ENCODE measurements around the gene RHOT2. TPM values are rescaled to one million over a fixed set of nuclear protein-coding genes. Genes with fewer than 3 reads are reported as not detected.

The RHOT2 gene
- polyA plus RNA-seq, 3 donors from 2014 or later, result 36.8 to 53.3 (median 43.0) TPM

DNA sequence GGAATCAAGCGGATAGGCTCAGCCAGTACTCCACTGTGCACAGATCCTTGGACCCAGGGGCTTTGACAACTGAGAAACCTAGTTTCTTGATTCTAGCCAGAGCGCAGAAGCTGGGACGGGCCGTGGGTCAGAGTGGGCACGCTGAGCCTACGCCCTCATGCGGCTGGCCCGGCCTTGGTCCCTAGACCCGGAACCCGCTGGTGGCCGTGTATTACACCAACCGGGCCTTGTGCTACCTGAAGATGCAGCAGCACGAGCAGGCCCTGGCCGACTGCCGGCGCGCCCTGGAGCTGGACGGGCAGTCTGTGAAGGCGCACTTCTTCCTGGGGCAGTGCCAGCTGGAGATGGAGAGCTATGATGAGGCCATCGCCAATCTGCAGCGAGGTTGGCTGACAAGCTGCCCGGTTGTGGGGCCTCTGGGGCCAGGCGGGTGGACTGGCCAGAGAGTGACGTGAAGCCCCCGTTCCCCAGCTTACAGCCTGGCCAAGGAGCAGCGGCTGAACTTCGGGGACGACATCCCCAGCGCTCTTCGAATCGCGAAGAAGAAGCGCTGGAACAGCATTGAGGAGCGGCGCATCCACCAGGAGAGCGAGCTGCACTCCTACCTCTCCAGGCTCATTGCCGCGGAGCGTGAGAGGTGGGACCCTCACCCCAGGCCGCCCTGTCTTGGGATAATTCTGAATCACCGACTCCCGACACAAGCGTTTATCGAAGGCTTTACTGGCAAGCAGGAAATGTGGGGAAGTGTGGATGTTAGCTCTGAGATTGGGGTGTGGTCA is 13.2 kb downstream of the RHOT2 start:
- H3K4me1 Mint-ChIP-seq, result peaks cover 11 to 26% of the 10 kb centered on the region in 2 donors
- peak overlapping the region in 4 of 6 donors; percentile 28 to 72 (median 46) for H3K27ac Mint-ChIP-seq
- no peaks in the 10 kb centered on the region for H3K9me3 Mint-ChIP-seq
- H3K4me3 Mint-ChIP-seq, result peak overlapping the region; percentile 59 to 73 (median 69)
- peaks cover 4 to 8% (median 7%) of the 10 kb centered on the region in 3 donors for H3K27me3 Mint-ChIP-seq (ENCODE audit: low read depth in 3 of 3)
- DNase-seq, result no peak
- H3K36me3 Mint-ChIP-seq, result peaks cover 0 to 2% (median 0%) of the 10 kb centered on the region in 3 donors

DNA sequence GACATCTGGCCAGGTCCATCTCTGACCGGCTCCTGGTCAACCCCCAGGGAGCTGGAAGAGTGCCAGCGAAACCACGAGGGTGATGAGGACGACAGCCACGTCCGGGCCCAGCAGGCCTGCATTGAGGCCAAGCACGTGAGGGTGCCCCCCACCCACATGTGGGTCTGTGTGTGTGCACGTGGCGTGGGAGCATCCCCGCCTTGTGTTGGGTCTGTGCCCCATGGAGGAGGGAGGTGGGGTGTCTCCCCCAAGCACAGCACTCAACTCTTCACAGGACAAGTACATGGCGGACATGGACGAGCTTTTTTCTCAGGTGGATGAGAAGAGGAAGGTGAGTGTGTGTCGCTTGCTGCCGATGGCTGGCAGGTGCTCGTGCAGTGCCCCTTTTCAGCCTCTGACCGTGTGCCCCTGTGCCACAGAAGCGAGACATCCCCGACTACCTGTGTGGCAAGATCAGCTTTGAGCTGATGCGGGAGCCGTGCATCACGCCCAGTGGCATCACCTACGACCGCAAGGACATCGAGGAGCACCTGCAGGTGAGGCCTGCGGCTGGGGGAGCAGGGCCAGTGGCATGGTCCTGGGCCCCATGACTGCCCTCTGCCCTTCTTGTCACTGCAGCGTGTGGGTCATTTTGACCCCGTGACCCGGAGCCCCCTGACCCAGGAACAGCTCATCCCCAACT is 14.0 kb downstream of the RHOT2 start:
- H3K27me3 Mint-ChIP-seq (ENCODE audit: low read depth in 3 of 3), result peaks cover 4 to 10% (median 6%) of the 10 kb centered on the region in 3 donors
- no peak for DNase-seq
- H3K4me3 Mint-ChIP-seq, result peak overlapping the region; percentile 56 to 73 (median 69)
- H3K4me1 Mint-ChIP-seq, result peaks cover 11 to 26% of the 10 kb centered on the region in 2 donors
- H3K27ac Mint-ChIP-seq, result peak overlapping the region in 3 of 6 donors; percentile 36 to 64 (median 57)
- H3K9me3 Mint-ChIP-seq, result no peaks in the 10 kb centered on the region
- peaks cover 0 to 2% (median 0%) of the 10 kb centered on the region in 3 donors for H3K36me3 Mint-ChIP-seq

DNA sequence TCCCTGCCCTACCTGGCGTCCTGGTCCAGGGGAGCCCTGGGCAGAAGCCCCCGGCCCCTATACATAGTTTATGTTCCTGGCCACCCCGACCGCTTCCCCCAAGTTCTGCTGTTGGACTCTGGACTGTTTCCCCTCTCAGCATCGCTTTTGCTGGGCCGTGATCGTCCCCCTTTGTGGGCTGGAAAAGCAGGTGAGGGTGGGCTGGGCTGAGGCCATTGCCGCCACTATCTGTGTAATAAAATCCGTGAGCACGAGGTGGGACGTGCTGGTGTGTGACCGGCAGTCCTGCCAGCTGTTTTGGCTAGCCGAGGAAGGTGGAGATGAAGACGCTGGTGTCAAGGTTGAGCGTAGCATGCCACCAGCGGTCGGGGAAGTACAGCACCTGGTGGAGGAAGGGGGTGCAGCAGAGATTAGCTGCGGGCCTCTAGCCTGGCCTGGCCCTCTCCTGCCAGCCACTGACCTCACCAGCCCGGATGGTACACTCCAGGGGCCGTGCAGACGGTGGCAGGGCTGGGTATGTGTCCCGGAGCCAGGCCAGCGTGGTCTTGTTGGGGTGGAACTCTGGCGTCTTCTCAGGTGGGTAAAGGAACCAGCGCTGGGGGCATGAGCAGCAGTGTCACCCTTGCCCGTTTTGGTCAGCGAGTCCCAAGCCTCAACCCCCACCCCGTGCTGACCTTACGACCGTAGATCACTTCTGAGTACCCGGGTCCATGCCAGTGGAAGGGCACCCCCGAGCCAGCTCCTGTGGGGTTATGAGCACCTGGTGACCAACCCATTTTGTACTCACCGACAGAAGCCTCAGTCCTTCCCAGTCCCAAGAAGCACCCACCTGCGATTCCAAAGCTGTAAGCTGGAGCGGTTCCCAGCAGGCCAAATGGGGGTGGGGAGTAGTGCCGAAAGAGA is 14.8 kb downstream of the RHOT2 start:
- Mint-ChIP-seq H3K4me3 (peak overlapping the region; percentile 56 to 73 (median 65)), H3K27ac (peak overlapping the region in 5 of 6 donors; percentile 22 to 75 (median 64)), H3K36me3 (peaks cover 0 to 2% (median 0%) of the 10 kb centered on the region in 3 donors), H3K4me1 (peaks cover 11 to 29% of the 10 kb centered on the region in 2 donors), H3K27me3 (ENCODE audit: low read depth in 3 of 3) (peaks cover 4 to 10% (median 5%) of the 10 kb centered on the region in 3 donors), H3K9me3 (no peaks in the 10 kb centered on the region)
- no peak for DNase-seq

DNA sequence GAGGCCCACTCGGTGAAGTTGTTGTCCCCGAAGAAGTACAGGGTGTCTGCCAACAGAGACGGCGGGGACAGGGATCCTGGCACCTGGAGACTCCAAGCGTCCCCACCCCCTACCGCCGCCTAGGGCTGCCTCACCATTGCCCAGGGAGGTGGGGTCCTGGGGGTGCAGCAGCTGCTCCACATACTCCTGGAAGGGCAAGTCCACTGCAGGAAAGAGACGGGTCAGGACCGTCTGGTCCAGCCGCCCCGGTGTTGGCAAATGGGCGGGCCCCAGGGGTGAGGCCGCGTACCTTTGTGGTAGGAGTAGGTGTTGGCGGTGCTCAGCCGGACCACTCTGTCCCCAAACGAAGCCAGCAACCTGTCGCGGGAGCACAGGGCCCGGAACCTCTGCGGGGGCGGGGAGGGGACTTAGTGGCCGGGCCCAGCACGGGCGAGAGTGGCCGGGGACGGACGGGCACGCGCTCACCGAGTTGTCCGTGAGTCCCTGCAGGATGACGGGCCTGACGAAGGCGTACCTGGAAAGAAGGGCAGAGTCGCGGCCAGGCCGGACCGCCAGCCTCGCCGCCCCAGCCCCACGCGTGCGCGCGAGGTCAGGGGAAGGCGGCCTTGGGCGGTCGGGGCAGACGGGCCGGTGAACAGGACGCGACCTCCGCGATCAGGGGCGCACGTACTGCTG is 15.6 kb downstream of the RHOT2 start:
- Mint-ChIP-seq H3K27ac (peak overlapping the region in 4 of 6 donors; percentile 17 to 70 (median 48)), H3K9me3 (no peaks in the 10 kb centered on the region), H3K27me3 (ENCODE audit: low read depth in 3 of 3) (peaks cover 4 to 10% (median 5%) of the 10 kb centered on the region in 3 donors)

DNA sequence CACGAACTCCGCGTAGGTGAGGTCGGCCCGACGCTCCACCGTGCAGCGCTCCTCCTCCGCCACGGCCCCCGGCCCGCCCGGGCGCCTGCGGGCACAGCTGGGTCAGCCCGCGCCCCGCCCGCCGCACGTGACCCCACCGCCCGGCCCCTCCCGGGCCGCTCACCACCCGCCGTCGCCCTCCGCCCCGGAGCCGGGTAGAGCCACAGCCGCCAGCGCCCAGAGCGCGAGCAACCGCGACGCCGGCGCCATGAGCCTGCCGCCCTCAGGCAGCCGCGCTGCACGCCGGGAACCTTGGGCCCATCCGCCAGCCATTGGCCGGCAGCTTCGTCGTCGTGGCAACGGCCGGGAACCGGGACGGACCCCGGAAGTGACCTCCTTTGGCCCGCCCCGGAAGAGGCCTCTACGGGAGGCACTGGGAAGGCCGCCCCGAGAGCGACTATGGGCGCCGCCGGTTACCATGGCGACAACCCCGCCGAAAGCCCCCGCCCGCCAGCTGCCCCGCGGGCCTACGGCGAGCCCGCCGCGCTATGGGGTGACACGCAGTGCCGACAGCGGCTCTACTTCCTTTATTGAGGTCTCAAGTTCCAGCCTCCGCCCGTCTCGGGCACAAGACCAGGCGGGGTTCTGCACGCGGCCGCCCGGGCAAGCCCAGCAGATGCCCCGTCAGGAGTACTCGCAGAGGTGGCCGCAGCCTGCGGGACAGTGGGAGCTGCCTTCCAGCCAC is 16.3 kb downstream of the RHOT2 start, which contains the start of gene JMJD8:
Gene JMJD8, minus strand, starts transcription at position 264 of the 724 bp plus-strand sequence. Its CDS starts 15 bp downstream, at position 249.
- Mint-ChIP-seq H3K27ac (peak within 1 kb of the TSS in 5 of 6 donors; percentile 14 to 86 (median 61)), H3K4me1 (peaks cover 11 to 32% of the 10 kb centered on the region in 2 donors), H3K4me3 (peak within 1 kb of the TSS; percentile 70 to 83 (median 76)), H3K9me3 (no peaks in the 10 kb centered on the region), H3K36me3 (peaks cover 0 to 2% (median 0%) of the 10 kb centered on the region in 3 donors), H3K27me3 (ENCODE audit: low read depth in 3 of 3) (peaks cover 2 to 10% (median 3%) of the 10 kb centered on the region in 3 donors)
- DNase-seq, result peak; percentile 96

More for the DNA sequence above, 15.6 kb downstream of the RHOT2 start:
- no peak for DNase-seq
- Mint-ChIP-seq H3K4me3 (peak overlapping the region; percentile 43 to 71 (median 58)), H3K4me1 (peaks cover 11 to 29% of the 10 kb centered on the region in 2 donors), H3K36me3 (peaks cover 0 to 2% (median 0%) of the 10 kb centered on the region in 3 donors)

DNA sequence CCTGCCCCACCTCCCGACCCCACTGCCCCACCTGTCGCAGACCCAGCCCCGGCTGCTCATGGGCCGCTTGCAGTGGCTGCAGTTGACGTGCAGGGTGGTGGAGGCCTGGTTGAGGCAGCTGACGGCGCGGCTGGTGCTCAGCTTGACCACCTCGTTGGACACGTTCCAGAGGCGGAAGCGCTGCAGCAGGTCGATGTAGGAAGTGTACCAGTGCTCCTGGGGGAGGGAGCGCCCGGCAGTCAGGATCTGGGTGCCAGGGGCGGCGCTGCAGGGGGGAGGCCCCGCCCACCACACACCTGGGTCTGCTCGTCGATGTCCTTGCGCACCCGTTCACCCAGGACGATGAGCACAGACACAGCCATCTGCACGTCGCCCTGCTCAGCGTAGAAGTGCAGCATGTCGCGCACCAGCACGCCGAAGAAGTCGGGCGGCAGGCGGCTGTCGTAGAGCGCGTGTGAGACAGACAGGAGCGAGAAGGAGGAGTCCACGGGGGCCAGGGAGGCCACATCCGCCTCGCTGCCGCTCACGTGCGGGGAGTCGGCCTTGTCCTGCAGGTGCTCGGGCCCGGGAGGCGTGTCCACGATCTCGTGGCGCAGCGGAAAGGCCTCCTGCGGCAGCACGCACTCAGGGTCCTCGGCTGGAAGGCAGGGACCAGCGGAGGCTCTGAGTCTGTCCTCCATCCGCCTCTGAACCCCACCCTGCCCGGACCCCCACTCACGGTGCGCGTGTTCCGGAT is 17.2 kb downstream of the RHOT2 start:
- Mint-ChIP-seq H3K27me3 (ENCODE audit: low read depth in 3 of 3) (peaks cover 0 to 12% (median 3%) of the 10 kb centered on the region in 3 donors), H3K27ac (peak overlapping the region in 1 of 6 donors; percentile 23), H3K4me3 (peak overlapping the region in 1 of 5 donors; percentile 27), H3K36me3 (peaks cover 0 to 2% (median 0%) of the 10 kb centered on the region in 3 donors), H3K4me1 (peaks cover 13 to 38% of the 10 kb centered on the region in 2 donors), H3K9me3 (no peaks in the 10 kb centered on the region)
- no peak for DNase-seq

DNA sequence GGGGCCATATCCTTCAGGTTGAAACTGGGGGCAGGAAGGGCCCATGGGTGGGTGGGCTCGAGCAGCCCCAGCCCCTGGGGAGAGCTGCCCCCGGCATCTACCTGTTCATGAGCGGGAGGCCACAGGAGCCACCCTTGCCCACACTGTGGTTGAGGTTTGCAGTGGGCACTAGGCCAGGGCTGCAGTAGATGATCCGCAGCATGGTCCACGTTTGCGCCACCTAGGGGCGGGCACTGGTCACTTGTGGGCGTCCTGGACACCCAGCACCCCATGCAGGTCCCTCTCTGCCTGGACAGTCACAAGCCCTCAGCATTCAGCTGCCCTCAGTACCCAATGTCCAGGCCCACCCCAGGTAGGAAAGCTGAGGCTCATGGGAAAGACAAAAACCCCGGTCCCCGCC is 18.0 kb downstream of the RHOT2 start:
- peaks cover 19 to 43% of the 10 kb centered on the region in 2 donors for H3K4me1 Mint-ChIP-seq
- peak overlapping the region in 3 of 6 donors; percentile 59 to 78 (median 64) for H3K27ac Mint-ChIP-seq
- H3K36me3 Mint-ChIP-seq, result peaks cover 0 to 2% (median 0%) of the 10 kb centered on the region in 3 donors
- H3K9me3 Mint-ChIP-seq, result no peaks in the 10 kb centered on the region
- H3K27me3 Mint-ChIP-seq (ENCODE audit: low read depth in 3 of 3), result peaks cover 1 to 12% (median 8%) of the 10 kb centered on the region in 3 donors
- peak overlapping the region; percentile 23 to 58 (median 47) for H3K4me3 Mint-ChIP-seq
- DNase-seq, result no peak

DNA sequence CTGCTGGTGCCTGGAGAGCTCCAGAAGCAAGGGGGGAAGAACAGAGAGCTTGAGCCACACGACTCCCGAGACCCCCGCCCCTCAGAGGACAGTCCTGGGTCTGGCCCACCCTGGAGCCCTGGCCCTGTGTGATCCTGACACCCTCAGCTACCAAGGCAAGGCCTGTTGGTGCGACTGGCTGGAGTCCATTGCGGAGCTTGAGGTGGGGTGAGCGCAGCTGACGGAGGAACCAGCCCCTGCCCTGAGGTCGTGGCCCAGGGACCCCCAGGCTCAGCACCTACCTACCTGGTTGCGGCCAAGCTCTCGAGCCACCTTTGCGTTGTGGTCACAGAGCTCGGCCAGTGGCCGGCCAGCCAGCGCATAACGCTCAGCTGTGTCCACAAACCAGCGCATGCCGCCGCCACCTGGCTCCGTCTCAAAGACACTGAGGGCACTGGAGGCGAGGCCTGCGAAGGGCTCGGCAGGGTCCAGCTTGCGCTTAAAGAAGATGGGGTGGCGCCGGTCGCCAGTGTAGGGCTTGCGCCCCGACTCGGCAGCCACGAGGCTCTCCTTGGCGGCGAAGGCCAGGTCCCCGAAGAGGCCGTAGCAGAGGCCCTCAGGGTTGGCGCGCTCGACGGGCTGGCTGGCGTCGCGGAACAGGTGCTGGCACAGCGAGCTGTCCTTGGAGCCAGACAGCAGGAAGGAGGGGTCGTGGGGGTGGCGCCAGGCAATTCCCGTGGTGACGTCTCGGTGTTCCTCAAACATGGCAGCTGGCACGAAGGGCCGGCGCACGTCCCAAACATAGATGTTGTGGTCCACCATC is 18.7 kb downstream of the RHOT2 start:
- Mint-ChIP-seq H3K4me1 (peaks cover 16 to 39% of the 10 kb centered on the region in 2 donors), H3K9me3 (no peaks in the 10 kb centered on the region), H3K27ac (no peak overlapping the region), H3K4me3 (peak overlapping the region in 2 of 5 donors; percentile 30 to 33), H3K36me3 (peaks cover 0 to 2% (median 0%) of the 10 kb centered on the region in 3 donors), H3K27me3 (ENCODE audit: low read depth in 3 of 3) (peaks cover 1 to 12% (median 8%) of the 10 kb centered on the region in 3 donors)
- no peak for DNase-seq

DNA sequence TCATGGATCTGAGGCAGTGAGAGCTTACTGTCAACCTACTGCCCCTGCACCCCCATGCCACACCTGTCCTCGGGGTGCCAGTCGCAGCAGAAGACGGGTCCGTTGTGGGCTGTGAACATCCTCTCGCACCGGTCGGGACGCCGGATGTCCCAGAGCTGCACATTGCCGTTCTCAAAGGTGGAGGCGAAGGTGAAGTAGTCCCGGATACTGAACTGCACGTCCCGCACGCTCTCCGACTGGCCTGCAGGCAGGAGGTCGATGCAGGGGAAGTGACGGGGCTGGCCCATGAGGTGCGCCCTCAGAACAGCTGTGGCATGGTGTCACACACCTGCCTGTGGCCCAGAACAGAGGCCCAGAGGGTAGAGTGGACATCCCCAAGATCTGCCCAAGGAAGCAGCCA is 19.6 kb downstream of the RHOT2 start:
- Mint-ChIP-seq H3K4me3 (peak overlapping the region in 1 of 5 donors; percentile 33), H3K4me1 (peaks cover 14 to 35% of the 10 kb centered on the region in 2 donors), H3K27ac (no peak overlapping the region), H3K9me3 (no peaks in the 10 kb centered on the region), H3K27me3 (ENCODE audit: low read depth in 3 of 3) (peaks cover 1 to 13% (median 9%) of the 10 kb centered on the region in 3 donors), H3K36me3 (peaks cover 0 to 1% (median 0%) of the 10 kb centered on the region in 3 donors)
- DNase-seq, result no peak

DNA sequence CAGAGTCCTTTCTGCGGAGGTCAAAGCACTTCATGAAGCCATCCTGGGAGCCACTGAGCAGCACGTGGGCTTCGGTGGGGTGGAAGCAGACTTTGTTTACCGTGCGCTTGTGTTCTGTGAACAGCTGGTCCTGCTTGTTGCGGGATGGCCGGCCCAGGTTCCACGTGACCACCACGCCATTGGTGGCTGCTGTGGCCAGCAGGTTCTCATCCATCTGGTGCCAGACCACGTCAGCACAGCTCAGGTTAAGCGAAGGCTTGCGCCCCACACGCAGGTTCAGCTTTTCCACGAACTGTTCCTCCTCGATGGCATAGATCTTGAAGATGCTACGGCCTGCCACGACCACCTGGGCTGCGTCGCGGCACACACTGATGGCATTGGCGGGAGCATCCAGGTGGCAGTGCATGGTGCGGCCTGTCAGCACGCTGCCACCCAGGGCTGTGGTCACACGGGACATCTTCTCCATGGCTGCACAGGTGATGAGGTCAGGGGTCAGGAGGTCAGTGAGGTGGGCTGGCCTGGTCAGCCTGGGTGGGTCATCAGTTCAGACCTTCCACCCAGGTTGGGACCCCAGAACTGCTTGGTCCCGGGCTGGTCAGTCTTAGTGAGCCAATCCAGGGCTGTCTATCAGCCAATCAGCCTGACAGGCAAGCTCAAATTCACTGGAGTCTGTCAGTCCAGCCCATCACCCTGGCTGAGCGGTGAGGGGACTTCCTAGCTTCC is 21.4 kb downstream of the RHOT2 start:
- peak overlapping the region; percentile 87 to 97 (median 91) for H3K4me3 Mint-ChIP-seq
- H3K36me3 Mint-ChIP-seq, result no peaks in the 10 kb centered on the region

More for the DNA sequence above, 21.4 kb downstream of the RHOT2 start:
- Mint-ChIP-seq H3K4me1 (peaks cover 14 to 34% of the 10 kb centered on the region in 2 donors), H3K9me3 (no peaks in the 10 kb centered on the region), H3K27ac (peak overlapping the region; percentile 76 to 94 (median 90)), H3K27me3 (ENCODE audit: low read depth in 3 of 3) (peaks cover 6 to 17% (median 7%) of the 10 kb centered on the region in 3 donors)
- no peak for DNase-seq
